Activated B cell treated with CpG ODN at 0.5 μM for 24 hours (primary cell): ENCODE measurements around the gene HOXD11. TPM values are rescaled to one million over a fixed set of nuclear protein-coding genes. Genes with fewer than 3 reads are reported as not detected.

Experiments used
- ATAC-seq: fragments of 200-7000 bp; cut with Tn5 transposase; one replicate; pipeline ENCODE4 v1.10.0; 2021; ENCODE audit warnings: low read depth, mild to moderate bottlenecking, moderate library complexity
- CTCF ChIA-PET: fragments of 350-600 bp; sonication (Branson Sonifier 250); formaldehyde crosslinking; loops from one replicate; lab custom pipeline; 2021; ENCODE audit warnings: antibody characterized with exemption; lab: Charles Lee
- POLR2A ChIA-PET: fragments of 350-600 bp; sonication (Branson Sonifier 250); formaldehyde crosslinking; loops from one replicate; lab custom pipeline; 2021; ENCODE audit warnings: antibody characterized with exemption; lab: Charles Lee
- DNase-seq: peaks from one replicate; pipeline ENCODE4 v3.0.0; 2022
- H3K27ac Mint-ChIP-seq: one replicate; pipeline ENCODE4 v1.8.0; 2020; ENCODE audit warnings: mixed read lengths
- H3K27me3 Mint-ChIP-seq: one replicate; pipeline ENCODE4 v1.8.0; 2021; ENCODE audit warnings: mixed read lengths
- H3K36me3 Mint-ChIP-seq: one replicate; pipeline ENCODE4 v1.8.0; 2021; ENCODE audit warnings: low read depth, mixed read lengths
- H3K4me1 Mint-ChIP-seq: one replicate; pipeline ENCODE4 v1.8.0; 2021; ENCODE audit warnings: mixed read lengths
- H3K4me3 Mint-ChIP-seq: one replicate; pipeline ENCODE4 v1.8.0; 2020; ENCODE audit warnings: mild to moderate bottlenecking, mixed read lengths
- H3K9me3 Mint-ChIP-seq: one replicate; pipeline ENCODE4 v1.8.0; 2020; ENCODE audit warnings: mixed read lengths
- CTCF ChIP-seq: fragments of 200-600 bp; IDR thresholded peaks from one replicate; pipeline ENCODE4 v1.8.0; 2022; ENCODE audit warnings: antibody characterized with exemption, mild to moderate bottlenecking
- intact Hi-C: fragments of 100-400 bp; cut with micrococcal nuclease; formaldehyde crosslinking; loops from one replicate; pipeline ENCODE4 v1.15.1; 2024
- total RNA-seq: library from RNA; stranded (reverse); gene quantifications from 2 replicates; pipeline ENCODE4 v1.2.3, GENCODE V29; 2022

Gene HOXD11
- total RNA-seq, 1 donor from 2014 or later = not detected

- intact Hi-C loops = no loop called here
- POLR2A ChIA-PET = no interaction called here
- no peak for DNase-seq
- no peak for TF ChIP-seq CTCF
- no peaks in the 10 kb centered on the region for H3K36me3 Mint-ChIP-seq
- H3K27ac Mint-ChIP-seq = no peak overlapping the region
- no peak for ATAC-seq
- H3K4me3 Mint-ChIP-seq = no peak overlapping the region
- no peaks in the 10 kb centered on the region for H3K9me3 Mint-ChIP-seq
- H3K27me3 Mint-ChIP-seq = peaks cover 67% of the 10 kb centered on the region
- CTCF ChIA-PET = no interaction called here
- peaks cover 10% of the 10 kb centered on the region for H3K4me1 Mint-ChIP-seq
Observed at GRCh38 chr2:176120364-176121189, 13.5 kb downstream of the HOXD11 start.

- no peaks in the 10 kb centered on the region for H3K36me3 Mint-ChIP-seq
- DNase-seq (no peak), ATAC-seq (no peak)
- ChIA-PET CTCF (interaction anchor here (0.7 to 1.2 kb wide), 2 partner anchors 428 to 433 kb away, joined by 3 read pairs; no protein-coding TSS in a partner anchor), POLR2A (no interaction called here)
- intact Hi-C loops = no loop called here
- H3K9me3 Mint-ChIP-seq = no peaks in the 10 kb centered on the region
- no peak overlapping the region for H3K4me3 Mint-ChIP-seq
- H3K27me3 Mint-ChIP-seq = peaks cover 67% of the 10 kb centered on the region
- no peak overlapping the region for H3K27ac Mint-ChIP-seq
- TF ChIP-seq CTCF = no peak
- H3K4me1 Mint-ChIP-seq = peaks cover 10% of the 10 kb centered on the region
Observed at GRCh38 chr2:176121190-176122051, 14.3 kb downstream of the HOXD11 start.

GRCh38 chr2:176122052-176122682 is 15.1 kb downstream of the HOXD11 start:
- CTCF ChIA-PET = interaction anchor here (0.7 to 1.2 kb wide), 2 partner anchors 427 to 432 kb away, joined by 3 read pairs; no protein-coding TSS in a partner anchor
- no peak for TF ChIP-seq CTCF
- H3K4me3 Mint-ChIP-seq = peak overlapping the region; percentile 59
- intact Hi-C loops = no loop called here
- H3K36me3 Mint-ChIP-seq = no peaks in the 10 kb centered on the region
- H3K9me3 Mint-ChIP-seq = no peaks in the 10 kb centered on the region
- H3K4me1 Mint-ChIP-seq = peaks cover 12% of the 10 kb centered on the region
- POLR2A ChIA-PET = no interaction called here
- H3K27me3 Mint-ChIP-seq = peaks cover 67% of the 10 kb centered on the region
- ATAC-seq (no peak), DNase-seq (no peak)
- no peak overlapping the region for H3K27ac Mint-ChIP-seq

- Mint-ChIP-seq H3K27me3 (peaks cover 66% of the 10 kb centered on the region), H3K27ac (no peak within 1 kb of the TSS), H3K9me3 (no peaks in the 10 kb centered on the region), H3K36me3 (no peaks in the 10 kb centered on the region), H3K4me3 (peak within 1 kb of the TSS; percentile 59), H3K4me1 (peaks cover 12% of the 10 kb centered on the region)
- no peak for ATAC-seq
- ChIA-PET CTCF (no interaction called here), POLR2A (no interaction called here)
- intact Hi-C loops = no loop called here
- no peak for DNase-seq
- TF ChIP-seq CTCF = no peak
Observed at GRCh38 chr2:176122683-176123410, 15.8 kb downstream of the HOXD11 start, which contains the start of gene HOXD9. Gene HOXD9, plus strand, starts transcription at chr2:176122719. Its CDS starts 50 bp downstream, at chr2:176122769.
